NB4 (cell line): ENCODE measurements around the gene HACD4.

ENCODE experiments used
- CTCF ChIP-seq: IDR thresholded peaks from one replicate; pipeline ENCODE4 v1.5.1; 2012; ENCODE audit warnings: low read depth, low read length
- MAX ChIP-seq: IDR thresholded peaks from 2 replicates; pipeline ENCODE4 v1.6.1; 2011; ENCODE audit warnings: low read depth, low read length
- MYC ChIP-seq: IDR thresholded peaks from 2 replicates; pipeline ENCODE4 v1.6.1; 2011; ENCODE audit warnings: low read depth, low read length
- POLR2A ChIP-seq: IDR thresholded peaks from 2 replicates; pipeline ENCODE4 v1.6.1; 2011; ENCODE audit warnings: mild to moderate bottlenecking; ENCODE audit not compliant: insufficient read length; ENCODE audit errors: extremely low read depth

GRCh38 chr9:20980832-20981455 lies 50.5 kb downstream of the HACD4 start:
- TF ChIP-seq POLR2A (no peak), MYC (no peak), CTCF (no peak), MAX (no peak)
